DMS 273 (cell line): ENCODE results near the gene RASD1.

ENCODE experiments used
- DNase-seq: peaks from one replicate; lab custom pipeline; 2025; ENCODE audit not compliant: unreplicated experiment; lab: John Stamatoyannopoulos, UW

Gene RASD1

DNA sequence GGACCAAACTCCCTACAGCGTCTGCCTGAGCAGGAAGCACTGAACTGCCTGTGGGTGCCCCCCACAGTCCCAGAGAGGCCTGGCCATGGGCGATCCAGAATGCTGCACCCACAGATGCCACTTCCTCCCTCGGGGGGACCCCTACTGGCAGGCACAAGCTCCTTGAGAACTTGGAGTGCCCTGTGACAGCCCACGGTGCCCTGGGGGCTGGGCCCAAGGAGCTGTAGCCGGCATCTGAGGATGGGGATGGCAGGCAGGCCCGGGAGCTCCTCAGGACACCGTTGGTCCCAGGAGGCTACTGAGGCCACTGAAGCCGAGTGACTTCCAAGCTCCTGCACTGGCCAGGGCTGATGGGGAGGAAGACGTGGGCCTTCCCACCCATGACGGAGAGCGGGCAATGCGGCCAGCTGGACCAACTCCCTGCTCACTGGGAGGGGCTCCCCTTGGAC, 15.1 kb upstream of the RASD1 start:
- DNase-seq: no peak

DNA sequence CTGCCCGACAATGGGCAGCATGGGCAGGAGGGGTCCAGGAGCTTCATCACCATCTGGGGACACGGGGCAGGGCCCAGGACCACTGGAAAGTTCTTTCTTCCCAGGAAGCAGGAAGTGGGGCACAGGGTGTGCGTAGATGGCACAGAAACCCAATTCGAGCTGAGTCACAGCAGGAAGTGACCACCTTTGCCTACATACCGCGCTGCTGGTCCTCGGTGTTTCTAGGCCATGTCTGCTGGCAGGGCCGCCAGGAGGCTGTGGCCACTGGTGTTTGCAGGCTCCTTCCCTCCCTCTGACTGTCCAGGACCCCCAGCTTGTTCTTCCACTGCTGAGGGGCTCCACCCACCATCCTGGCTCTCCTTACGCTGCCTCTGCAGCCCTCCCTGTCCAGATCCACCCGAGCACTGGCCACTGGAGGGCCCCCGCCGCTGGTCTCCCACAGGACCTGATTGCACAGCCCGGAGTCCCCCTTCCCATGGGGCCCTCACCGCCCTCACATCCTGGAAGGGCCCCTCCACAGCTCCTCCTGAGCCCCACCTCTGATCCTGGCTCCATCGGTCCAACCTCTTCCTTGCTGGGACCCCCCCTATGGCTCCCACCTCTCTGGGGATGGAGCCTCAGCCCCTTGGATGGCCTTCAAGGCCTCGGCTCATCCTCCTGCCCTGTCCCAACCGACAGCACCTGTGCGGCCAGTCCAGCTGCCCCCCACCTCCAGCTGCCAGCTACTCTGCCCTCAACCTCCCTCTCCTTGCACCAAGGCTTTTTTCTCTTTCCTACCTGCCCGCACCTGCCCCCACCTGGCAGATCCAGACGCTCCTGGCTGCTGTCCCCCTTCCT, 14.5 kb upstream of the RASD1 start:
- no peak for DNase-seq

DNA sequence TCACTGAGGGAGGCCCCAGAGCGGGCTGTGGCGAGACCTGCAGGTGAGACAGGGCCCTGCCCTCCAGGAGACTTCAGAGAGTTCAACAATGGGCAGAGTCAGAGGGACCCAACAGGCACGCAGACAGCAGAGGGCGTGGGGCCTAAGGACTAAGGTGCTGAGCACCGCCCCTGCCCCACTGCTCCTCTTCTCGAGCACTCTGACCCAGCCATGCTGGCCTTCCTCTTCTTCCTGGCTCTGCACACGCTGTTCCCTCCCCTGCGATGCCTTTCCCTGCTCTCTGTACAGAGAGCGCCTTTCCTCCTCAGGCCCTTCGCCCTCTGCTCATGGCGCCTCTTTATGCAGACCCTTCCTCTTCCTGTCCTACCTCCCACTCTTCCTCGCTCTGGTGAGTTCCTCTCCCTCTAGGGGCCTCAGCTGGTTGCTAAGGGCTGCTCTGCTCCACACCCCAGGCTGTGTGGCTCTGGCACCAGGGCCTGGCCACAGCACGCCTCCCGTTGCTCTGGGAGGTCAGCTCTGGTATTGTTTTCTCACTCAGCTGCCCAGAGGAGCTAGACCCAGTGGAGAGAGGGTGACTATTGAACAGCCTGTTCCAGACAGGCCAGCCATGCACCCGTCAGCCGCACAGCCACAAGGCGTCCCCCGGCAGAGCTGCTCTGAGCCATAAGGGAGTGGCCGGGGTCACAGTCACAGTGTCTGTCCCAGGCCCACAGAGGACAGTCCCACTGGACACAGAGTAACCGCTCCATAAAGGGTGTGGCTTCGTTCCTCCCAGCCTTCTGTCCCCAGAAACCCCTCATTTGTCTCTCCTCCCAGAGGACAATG, 13.6 kb upstream of the RASD1 start:
- DNase-seq: no peak

DNA sequence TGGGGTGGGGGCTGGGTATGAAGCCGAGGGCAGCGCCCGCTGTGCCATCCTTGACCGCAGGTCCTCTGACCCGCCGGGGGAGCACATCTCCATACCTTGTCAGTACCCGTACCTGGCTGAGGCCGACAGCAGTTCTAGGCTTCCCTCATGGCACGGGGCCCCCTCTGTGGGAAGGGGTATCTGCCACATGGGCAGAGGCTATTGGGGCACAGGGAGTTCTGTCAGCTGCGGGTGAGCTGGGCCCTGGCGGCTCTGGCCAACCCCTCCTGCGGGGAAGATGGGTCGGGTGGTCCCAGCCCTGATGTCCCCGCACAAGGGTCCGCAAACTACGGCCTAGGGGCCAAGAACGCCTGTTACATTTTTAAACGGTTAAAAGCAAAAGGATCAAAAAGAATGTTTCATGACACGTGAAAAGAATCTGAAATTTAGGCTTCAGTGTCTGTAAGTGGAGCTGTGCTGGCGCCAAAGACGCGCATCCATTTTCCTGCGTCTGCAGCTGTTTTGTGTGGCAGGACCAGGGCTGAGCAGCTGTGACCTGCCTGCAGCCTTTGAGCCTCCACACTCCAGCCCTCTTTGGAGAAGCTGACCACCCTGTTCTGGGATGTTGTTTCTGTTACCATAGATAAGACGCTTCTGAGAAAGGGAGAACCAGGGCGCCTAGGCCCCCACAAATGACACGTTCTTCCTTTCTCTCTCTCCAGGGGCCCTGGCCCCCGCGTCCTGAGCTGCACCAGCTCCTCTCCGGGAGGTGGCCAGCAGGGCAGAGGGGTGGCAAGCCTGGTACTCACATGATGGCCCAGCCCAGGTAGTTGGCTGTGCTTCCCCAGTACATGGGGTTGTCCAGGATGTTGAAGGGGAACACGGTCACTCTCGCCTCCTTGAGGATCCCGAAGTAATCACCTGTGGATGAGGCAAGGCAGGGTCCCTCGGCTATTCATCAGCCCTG, 12.7 kb upstream of the RASD1 start:
- no peak for DNase-seq

DNA sequence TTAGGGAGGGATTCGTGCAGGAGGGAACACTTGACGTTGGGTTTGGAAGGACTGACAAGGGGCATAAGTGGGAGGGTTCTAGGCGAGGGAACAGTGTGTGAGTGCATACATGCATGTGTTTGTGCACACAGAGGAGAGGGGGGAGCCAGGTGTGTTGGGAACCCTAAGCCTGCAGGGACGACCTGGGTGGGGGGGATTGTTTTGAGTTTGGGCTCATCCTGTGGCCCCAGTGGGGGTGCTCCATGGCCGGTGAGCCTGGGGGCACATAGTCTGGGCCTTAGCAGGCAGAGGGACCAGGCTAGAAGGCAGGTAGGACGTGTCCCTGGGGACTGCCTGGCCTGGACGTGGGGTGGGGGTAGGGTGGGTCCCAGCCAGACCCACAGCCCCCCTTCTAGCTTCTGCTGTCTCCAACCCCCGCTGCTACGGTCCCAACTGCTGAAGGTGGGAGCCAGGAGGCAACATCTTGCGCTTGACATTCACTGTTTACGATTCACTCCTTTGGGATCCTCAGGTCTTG, 11.9 kb upstream of the RASD1 start:
- peak; percentile 59 for DNase-seq

DNA sequence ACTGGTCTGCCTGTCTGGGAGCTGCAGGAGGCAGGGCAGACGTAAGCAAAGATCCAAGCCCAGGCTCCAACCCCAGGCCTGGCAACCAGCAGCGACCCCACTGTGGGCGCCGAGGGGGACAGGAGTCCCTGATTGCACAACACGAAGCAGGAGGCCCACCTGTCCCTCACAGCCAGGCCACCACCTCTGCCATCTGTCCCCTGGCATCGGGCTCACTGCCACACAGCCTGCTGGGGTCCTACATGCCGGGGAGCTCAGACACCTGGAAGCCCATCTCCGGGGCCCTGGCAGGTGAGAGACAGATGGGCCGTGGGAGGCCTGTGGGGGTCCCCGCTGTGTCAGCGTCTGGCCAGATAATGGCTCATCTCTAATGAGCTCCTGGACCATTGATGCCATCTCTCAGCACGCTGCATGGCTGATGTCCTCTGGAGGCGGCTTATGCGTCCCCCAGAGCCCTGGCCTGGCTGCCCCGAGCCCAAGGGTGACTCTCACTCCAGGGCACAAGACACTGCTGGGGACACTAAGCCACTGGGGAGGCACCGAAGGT, 11.3 kb upstream of the RASD1 start:
- peak; percentile 81 for DNase-seq

DNA sequence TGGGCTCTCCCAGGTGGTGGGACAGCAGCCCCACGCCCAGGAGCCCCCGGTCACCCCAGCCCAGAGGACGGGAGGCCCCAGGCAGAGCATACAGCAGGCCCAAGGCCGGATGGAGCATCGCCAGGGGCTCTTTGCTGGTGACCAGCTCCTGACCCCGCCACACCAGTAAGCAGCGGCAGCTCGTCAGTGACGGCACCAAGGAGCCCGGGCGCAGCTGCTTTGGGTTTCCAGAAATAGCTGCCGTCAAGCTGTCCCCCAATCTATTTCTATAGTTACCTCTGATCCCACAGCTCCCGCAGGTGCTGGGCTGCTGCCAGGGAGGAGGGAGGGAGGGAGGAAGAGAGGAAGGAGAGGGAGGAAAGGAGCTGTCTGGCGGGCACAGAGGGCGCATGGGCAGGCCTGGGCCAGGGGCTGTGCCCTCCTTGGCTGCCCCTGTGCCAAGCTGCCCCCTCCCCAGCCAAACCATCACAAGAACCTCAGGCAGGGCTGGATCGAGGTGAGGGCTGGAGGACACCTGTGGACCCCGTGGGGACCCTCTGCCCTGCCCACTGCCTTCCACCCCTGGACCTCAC, 10.8 kb upstream of the RASD1 start:
- DNase-seq: peak; percentile 92

DNA sequence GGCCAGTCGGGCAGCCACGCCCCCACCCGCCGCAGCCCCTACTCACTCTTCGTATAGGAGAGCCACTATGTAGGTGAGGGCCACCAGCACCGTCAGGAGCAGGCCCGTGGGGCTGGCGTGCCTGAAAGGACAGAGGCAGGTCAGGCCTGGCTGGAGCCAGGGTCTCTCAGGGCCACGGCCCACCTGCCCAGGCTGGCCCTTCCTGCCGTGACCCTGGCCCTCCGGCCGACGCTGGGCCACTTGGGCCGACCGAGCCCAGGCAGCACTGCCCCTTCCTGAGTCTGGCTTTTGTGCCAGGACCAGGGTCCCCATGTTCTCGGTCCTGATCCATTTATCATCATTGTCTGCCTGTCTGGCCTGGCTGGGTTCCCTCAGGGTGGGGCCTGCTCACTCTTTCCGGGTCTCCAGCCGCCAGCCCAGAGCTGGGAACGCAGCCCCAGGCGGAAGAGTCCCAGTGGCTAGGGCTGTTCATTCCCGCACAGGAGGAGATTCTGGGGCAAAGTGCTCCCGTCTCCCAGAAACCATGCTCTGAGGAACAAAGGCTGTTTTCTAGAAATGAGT, 10.1 kb upstream of the RASD1 start:
- DNase-seq: no peak

DNA sequence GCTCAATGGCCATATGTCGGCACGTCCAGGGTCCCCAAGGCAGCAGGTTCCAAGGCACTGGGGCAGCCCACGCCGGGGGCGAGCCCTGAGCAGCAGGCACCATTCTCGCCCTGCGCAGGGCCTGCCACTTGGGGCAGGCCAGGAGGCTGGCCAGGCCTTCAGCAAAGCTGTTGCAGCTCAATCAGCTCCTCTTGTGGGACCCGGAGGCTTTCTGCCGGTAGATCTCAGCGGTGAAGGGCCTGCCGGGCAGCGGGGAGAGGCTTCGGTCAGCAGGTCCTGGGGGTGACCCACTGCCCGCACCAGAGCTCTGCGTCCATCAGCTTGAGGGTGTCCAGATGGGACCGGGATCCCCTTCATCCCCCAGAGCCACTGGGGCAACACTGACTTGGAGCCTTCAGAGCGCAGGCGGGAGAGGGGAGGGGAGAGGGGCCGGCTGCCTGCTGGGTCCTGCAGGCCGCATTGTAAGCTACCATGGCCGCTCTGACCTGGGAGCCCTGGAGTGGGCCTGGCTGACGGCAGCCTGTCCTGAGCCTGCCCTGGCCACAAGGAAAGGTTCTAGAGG, 9.5 kb upstream of the RASD1 start:
- DNase-seq: peak; percentile 24

DNA sequence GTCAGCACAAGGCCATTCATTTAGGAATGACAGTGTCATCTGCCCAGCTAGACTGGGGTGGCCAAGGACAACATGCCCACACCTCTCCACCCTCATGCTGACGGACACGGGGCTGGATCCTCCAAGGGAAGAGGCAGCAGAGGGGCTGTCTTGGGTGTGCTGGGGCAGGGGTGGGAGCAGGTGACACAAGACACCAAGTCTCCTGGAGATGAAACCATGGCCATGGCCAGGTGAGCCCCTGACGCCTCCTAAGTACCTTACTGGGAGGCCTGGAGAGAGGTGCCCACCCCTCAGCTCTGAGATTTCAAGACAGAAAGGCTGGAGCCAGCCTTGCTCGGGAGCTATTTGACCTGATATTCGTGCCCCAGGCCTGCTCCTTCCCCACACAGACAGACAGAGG, 9.0 kb upstream of the RASD1 start:
- DNase-seq: no peak

DNA sequence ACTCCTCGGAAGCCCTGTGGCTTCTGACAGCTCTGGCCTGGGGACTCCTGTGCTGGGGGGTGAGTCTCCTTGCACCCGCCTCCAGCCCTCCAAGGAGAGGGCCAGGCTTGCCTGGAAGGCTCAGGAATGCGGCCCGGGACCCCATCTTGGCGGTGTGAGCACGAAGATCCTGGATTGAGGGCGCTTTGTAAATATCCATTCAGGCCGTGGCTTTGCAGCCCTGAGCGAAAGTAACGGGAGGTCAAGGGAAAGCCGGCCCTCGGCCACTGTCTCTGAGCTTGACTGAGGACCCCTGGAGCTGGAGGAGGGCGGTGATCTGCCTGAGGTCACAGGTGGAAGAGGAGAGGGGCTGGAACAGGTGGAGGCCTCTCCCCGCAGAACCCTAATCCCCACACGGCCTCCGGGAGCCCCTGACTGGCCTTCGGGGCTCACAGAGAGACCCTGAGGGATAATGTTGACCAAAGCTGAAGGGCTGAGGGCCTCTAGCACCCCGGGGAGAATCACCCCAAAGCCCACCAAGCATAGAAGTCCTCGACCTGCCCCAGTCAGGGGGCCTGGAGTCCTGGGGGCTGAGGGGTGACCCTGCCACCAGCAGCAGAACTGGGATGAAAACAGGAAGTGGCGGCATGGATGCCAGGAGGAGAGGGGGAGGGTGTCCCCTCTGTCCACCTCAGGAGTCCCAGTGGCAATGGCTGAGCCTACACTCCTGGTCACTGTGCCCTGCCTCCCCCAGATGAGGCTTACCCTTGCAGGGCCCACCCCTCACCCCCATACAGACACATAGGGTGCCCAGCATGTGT, 8.3 kb upstream of the RASD1 start:
- no peak for DNase-seq

DNA sequence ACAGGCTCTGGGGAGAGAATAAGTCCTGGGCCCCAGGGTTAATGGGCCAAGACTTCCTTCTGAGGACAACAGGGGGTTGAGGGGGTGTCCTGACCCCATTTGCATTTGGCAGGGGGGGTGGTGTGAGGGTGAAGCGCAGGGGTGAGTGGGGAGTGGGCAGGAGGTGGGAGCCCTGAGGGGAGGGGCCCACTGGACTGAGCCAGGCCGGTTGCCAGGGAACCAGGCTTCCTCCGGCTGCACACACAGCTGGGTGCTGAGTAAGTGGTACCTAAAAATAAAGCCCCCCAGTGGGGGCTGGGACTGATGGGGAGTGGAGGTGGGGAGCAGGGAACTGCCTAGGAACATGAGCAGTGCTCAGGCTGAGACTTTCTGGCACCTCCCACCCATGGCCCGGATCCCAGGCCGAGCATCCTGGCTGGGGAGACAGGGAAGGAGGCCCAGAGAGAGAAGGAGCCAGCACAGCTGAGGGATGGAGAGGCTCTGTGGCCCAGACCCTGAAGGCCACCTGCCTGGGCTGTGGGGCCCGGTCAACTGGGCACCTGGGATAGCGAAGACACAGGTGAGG, 7.5 kb upstream of the RASD1 start:
- DNase-seq: peak; percentile 20

DNA sequence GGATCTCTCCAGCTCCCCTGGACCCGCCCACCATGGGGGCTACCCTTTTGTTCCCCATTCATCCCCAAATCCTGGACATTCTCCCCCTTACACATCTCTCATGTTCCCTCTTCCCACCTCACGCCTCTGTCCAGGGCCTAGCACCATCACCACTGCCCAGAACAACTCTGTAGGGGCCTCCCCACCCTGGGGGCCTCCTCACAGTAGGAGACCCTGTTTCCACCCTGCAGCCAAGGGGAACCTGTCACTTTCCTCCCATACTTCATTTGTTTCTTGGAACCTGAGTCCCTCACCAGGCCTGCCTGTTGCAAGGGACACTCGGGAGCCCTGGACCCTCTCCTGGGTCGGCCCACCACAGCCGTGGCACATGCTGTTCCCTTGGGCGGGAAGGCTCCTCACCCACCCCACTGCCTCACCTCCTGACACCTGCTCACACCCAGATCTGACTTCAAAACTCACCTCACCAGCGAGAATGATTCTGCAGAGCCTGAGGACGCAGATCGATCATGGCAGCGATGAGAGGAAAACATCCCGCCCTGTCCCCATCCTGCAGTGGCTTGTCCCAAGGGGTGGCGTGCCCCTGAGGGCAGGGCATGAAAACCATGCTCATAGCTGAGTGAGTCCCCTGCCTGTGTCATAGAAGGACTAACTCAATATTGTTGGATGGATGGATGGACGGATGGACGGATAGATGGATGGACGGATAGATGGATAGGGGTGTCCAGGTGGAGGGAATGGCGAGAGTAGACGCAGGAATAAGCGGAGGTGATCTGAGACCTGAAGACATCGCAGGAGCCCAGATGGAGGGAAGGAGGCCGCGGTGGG, 6.8 kb upstream of the RASD1 start:
- DNase-seq: no peak

DNA sequence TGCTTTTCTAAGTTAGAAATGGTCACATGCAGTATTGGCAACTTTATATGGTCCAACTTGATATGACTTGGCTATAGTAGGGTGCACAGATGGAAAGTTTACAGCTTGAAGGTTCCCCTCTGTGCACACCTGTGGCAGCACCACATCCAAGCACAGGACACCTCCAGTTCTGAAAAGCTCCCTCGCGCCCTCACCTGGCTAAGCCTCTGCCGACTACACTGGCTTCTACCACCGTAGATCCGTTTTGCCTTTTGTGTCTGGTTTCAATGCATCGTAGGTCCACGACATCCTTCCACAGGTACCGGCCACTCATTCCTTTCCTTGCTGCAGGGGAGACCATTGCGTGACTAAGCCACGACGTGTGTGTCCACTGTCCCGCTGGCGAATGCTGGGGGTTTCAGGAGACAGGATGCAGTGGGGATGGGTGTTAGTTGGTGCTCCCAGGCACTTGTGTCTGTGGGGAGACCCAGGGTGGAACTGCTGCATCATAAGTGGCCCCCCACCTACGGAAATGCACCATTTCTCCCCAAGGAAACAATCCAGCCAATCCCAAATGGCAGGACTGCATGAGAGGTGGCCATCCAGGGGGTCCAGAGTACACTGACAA, 4.9 kb upstream of the RASD1 start:
- DNase-seq: no peak

DNA sequence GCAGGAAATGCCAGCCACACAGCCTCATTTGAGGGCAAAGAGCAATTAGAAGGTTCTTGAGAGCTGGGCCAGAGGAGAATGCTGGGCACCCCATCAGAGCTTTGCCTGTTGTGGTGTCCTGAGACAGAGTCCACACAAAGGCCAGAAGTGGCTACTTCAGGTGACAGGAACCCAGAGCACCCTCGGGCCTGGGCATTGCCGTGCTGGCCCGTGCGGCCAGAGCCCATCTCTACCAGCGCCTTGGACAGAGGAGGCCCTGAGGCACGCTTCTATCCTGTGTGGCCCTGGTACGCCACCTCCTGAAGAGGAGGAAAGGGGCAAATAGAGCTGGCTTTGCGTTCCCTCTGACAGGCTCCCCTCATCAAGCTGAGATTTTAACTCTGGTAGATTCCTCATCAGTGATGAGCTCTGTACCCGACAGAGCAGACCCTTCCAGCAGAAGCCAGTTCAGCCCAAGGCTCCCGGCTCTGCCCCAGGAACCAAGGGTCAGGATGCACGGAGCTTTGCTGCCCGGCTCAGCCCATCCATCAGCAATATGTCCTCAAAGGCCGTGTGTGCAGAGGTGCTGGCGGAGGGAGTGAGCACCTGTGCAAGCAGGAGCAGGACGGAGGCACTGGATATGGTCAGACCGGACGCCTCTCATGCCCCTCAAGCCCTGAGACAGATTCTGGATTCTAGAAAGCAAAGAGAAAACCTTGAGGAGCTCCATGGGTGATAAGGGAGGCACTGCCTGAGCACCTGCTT, 3.4 kb upstream of the RASD1 start:
- no peak for DNase-seq

DNA sequence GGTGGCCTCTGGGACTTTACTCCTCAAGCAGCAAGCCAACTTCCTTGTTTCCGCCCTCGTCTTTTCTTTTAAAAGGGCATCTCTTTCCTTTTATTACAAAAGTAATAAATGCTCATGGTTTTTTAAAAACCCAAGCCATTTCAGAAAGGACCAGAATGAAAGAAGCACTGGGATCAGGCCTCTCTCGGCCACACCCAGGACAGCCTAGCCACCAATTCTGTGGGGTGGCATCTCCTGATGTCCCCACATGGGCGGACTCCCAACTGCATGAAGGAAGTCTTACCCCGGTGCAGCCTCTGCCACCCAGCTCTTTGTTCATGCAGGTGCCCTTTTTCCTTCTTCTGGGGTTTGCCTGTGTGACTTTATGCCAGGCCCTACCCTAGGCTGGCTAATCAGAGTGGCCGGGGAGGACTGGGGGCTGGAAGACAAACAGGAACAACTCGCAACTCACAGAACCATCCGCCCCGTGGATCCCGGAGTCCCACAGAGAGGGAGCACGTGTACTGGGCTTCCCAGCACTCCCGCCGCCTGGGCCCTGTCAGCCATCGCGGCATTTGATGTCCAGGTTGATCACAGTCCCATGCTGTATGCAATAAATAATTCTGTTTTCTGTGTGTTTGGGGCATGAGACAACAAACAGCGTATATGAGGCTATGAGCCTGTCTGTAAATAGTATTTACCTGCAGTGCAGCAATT, 2.6 kb upstream of the RASD1 start:
- DNase-seq: no peak
